Measurements from ENCODE around the gene ZNF646. TPM values are rescaled to one million over a fixed set of nuclear protein-coding genes. Genes with fewer than 3 reads are reported as not detected.

The ZNF646 gene
- total and polyA plus RNA-seq, 3 donors from 2014 or later, result 68.9 to 80.3 (median 74.0) TPM

DNA sequence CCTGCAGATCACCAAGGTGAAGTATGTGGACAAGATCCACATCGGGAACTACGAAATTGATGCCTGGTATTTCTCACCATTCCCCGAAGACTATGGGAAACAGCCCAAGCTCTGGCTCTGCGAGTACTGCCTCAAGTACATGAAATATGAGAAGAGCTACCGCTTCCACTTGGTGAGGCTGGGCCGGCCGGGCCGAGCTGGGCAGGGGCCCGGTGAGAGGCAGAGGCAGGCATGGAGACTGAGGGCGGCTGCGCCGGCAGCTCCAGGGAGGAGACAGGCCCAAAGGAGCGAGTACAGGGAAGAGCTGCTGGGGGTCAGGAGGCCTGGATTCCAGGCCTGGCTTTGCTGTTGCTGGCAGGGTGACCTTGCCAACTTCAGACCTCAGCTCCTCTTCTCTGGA, 53.0 kb downstream of the ZNF646 start:
- TF ChIP-seq, protein P1, sequence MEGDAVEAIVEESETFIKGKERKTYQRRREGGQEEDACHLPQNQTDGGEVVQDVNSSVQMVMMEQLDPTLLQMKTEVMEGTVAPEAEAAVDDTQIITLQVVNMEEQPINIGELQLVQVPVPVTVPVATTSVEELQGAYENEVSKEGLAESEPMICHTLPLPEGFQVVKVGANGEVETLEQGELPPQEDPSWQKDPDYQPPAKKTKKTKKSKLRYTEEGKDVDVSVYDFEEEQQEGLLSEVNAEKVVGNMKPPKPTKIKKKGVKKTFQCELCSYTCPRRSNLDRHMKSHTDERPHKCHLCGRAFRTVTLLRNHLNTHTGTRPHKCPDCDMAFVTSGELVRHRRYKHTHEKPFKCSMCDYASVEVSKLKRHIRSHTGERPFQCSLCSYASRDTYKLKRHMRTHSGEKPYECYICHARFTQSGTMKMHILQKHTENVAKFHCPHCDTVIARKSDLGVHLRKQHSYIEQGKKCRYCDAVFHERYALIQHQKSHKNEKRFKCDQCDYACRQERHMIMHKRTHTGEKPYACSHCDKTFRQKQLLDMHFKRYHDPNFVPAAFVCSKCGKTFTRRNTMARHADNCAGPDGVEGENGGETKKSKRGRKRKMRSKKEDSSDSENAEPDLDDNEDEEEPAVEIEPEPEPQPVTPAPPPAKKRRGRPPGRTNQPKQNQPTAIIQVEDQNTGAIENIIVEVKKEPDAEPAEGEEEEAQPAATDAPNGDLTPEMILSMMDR (IDR thresholded peaks at IDR 0.05), result no peak
- H3K27ac ChIP-seq, result peak overlapping the region in 1 of 2 donors; percentile 12
- intact Hi-C loops (cut with DNase I; ENCODE audit: low total_unique reads), result no loop called here

DNA sequence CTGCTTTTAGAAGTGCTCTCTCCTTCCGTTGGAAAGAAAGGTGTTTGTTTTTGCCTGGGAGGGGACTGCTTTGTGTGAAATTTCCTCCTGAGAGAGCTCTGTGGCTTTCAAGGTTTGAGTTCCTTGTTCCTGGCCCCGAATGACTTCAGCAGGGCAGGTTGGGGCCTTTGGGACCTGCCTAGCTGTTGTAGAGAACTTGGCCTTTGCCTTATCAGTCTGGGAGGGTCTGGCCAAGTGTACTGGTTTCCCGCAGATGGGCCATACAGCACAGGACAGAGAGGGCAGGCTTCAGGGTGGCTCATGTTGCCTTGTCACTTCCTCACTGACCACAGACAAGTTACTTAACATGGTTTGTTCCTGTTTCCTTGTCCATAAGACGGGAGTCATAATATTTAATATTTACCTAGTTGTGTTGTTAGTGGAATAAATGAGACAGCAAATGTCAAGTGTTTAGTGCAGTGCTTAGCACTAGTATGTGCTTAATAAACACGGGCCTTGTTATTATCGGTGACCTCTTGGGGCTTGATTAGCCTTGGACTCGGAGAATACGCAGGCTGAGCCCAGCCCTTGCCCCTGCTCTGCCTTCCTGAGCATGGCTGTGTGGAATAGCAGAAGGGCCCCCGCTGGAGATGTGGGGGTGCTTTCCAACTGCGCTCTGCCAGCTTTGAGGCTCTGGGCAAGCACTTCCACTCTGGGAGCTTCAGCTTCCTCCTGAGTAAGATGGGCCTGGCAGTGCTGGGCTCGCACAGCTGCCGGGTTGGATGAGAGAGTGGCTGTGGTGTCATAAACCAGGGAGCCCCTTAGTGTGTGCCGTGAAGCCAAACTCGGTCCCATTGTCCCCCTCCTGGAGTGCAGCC, 54.7 kb downstream of the ZNF646 start:
- intact Hi-C loops (cut with DNase I; ENCODE audit: low total_unique reads), result no loop called here
- H3K4me1 ChIP-seq, result peaks cover 26% of the 10 kb centered on the region
- WGBS, 2 donors, result 49 to 50% methylated on average over 9 to 12 of the region's 14 CpGs

More for the DNA sequence above, 53.0 kb downstream of the ZNF646 start:
- Histone ChIP-seq H3K36me3 (ENCODE audit: low read depth, missing control alignments) (peaks cover 5% of the 10 kb centered on the region), H3K9me3 (no peaks in the 10 kb centered on the region), H3K4me3 (no peak overlapping the region), H3K4me1 (peaks cover 26% of the 10 kb centered on the region), H3K27me3 (no peaks in the 10 kb centered on the region)
- no peak for DNase-seq
- WGBS, 2 donors, result 92 to 95% methylated on average over 13 of the region's 13 CpGs

DNA sequence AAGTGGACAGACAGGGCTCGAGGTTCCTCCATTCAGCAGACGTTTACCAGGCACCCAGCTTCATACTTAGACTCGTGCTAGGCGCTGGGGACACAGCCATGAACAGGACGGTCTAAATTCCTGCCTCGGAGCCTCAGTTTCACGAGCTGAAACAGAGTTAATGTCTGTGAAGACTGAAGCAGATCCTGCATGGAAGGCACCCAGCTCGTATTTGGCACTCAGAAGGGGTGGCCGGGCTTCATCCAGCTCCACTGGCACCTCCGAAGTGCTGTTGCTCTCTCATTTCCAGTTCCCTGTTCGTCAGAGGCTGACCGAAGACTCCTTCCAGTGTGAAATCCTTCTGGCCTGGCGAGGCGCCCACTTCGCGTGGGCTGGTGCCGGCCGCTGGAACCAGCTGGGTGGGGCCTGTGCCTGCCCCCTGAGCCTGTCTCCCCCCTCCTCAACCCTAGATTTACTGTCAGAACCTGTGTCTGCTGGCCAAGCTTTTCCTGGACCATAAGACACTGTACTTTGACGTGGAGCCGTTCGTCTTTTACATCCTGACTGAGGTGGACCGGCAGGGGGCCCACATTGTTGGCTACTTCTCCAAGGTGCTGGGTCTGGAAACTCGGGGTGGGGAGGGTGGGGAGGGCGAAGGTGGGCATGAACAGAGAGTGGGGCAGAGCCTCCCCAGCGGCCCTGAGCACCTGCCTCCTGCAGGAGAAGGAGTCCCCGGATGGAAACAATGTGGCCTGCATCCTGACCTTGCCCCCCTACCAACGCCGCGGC, 55.5 kb downstream of the ZNF646 start:
- Histone ChIP-seq H3K4me3 (no peak overlapping the region), H3K9me3 (no peaks in the 10 kb centered on the region), H3K27ac (peak overlapping the region; percentile 57 to 89), H3K4me1 (peaks cover 30% of the 10 kb centered on the region), H3K27me3 (no peaks in the 10 kb centered on the region), H3K36me3 (ENCODE audit: low read depth, missing control alignments) (peaks cover 5% of the 10 kb centered on the region)
- intact Hi-C loops (cut with DNase I; ENCODE audit: low total_unique reads), result no loop called here
- TF ChIP-seq, protein P1 (IDR thresholded peaks at IDR 0.05), result no peak
- TF ChIP-seq POLR2A (IDR thresholded peaks at IDR 0.05), result no peak
- peak; percentile 66 for DNase-seq
- 41 to 47% methylated on average over 11 to 29 of the region's 29 CpGs for WGBS, 2 donors

More for the DNA sequence above, 54.7 kb downstream of the ZNF646 start:
- Histone ChIP-seq H3K9me3 (no peaks in the 10 kb centered on the region), H3K27me3 (no peaks in the 10 kb centered on the region), H3K4me3 (no peak overlapping the region), H3K36me3 (ENCODE audit: low read depth, missing control alignments) (peaks cover 5% of the 10 kb centered on the region), H3K27ac (peak overlapping the region; percentile 60 to 89)
- peak; percentile 53 for DNase-seq
- TF ChIP-seq, protein P1 (IDR thresholded peaks at IDR 0.05), result no peak
- TF ChIP-seq POLR2A (IDR thresholded peaks at IDR 0.05), result no peak

DNA sequence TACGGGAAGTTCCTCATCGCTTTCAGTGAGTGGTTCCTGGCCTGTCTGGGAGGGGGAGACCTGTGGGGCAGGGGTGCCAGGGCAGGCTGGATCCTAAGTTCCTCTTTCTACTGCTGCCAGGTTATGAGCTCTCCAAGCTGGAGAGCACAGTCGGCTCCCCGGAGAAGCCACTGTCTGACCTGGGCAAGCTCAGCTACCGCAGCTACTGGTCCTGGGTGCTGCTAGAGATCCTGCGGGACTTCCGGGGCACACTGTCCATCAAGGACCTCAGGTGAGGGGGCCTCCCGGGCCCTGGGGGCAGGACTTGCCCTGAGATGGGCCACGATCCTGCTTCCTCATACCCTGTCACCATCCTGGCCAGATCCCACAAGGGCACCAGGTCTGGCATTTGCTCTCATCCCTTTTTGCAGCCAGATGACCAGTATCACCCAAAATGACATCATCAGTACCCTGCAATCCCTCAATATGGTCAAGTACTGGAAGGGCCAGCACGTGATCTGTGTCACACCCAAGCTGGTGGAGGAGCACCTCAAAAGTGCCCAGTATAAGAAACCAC, 56.2 kb downstream of the ZNF646 start:
- intact Hi-C loops (cut with DNase I; ENCODE audit: low total_unique reads), result no loop called here
- TF ChIP-seq, protein P1 (IDR thresholded peaks at IDR 0.05), result no peak
- TF ChIP-seq POLR2A (IDR thresholded peaks at IDR 0.05), result no peak
- H3K4me1 ChIP-seq, result peaks cover 30% of the 10 kb centered on the region
- H3K36me3 ChIP-seq (ENCODE audit: low read depth, missing control alignments), result peaks cover 5% of the 10 kb centered on the region
- DNase-seq, result no peak
- 71 to 100% methylated on average over 2 to 10 of the region's 10 CpGs for WGBS, 2 donors
- no peak overlapping the region for H3K4me3 ChIP-seq
- no peaks in the 10 kb centered on the region for H3K27me3 ChIP-seq
- no peaks in the 10 kb centered on the region for H3K9me3 ChIP-seq
- H3K27ac ChIP-seq, result peak overlapping the region; percentile 57 to 89

Data from testis (tissue), 3 donors.